Suppressor macrophage treated with lipopolysaccharide for 1 hour (primary cell): ENCODE measurements around the gene YPEL1.
"Not testable (repeated sequence)": the region's sequence is repeated elsewhere in the genome, so short reads cannot be mapped to it uniquely, and the experiment has no call there.

ENCODE experiments used
- DNase-seq, 3 donors: peaks; one replicate each; pipeline ENCODE4 v3.0.0-alpha.2; 2020 to 2022

The YPEL1 gene

GRCh38 chr22:21698430-21699329 lies 36.9 kb downstream of the YPEL1 start:
- DNase-seq: no peak

- no peak for DNase-seq
Measured at GRCh38 chr22:21697880-21698279, 37.7 kb downstream of the YPEL1 start.

DNA sequence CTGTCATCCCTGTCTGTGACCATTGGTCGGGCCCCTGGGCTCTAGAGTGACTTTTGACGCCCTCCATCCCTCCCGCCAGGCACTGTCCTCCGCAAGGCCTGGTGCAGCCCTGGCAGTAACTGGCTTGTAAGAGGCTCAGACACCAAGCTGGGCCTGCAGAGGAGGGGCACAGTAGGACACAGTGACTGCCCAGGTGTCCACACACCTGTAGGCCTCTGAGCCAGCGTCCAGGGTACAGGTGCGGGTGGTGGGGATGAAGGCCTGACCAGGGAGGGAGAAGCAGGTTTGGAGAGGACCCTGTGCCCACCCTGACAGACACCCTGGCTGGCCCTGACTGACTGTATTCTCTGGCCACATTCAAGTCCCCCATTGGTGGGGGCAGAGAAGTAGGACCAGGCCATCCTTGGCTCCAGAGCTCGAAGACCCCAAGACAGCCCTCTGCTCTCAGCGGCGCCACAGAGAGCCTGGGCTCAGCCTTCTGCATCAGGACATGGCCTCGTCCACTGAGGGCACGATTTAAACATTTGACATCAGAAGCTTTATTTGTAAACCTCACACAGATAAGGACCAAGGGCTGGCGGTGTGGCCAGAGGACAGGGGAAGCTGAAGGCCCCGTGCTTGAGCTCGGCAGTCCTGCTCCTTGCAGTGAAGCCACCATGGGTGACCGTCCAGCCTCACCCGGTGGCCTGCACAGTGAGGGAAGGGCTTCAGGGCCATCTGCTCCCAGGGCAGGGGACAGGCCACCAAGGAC lies 38.4 kb downstream of the YPEL1 start:
- DNase-seq: no peak

- no peak for DNase-seq
Measured at GRCh38 chr22:21696115-21696514, 39.5 kb downstream of the YPEL1 start.

DNA sequence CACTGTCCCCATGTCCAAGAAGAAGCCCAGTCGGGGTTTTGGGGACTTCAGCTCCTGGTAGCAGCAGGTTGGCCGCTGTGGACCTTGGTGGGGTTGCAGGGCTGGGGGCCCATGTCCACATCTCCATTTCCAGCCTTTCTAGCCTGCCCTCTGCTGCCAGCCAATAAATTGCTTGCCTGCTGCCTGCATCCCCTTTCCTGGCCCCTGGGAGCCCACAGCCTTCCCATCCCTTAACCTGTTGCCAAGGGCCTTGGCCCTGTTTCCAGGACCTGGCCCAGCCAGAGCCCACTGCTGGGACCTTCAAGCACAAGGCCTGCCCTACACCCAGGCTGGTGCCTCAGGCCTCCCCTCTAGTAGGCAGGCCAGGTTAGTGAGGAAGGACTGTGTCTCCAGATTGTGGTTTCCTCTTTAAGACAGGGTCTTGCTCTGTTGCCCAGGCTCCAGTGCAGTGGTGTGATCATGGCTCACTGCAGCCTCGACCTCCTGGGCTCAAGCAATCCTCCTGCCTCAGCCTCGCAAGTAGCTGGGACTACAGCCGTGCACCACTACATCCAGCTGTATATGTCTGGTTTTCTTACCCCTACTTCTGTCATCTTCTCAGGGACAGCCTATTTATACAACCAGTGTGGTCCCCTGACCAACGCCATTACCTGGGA lies 40.0 kb downstream of the YPEL1 start:
- no peak for DNase-seq

GRCh38 chr22:21694795-21695429 lies 40.7 kb downstream of the YPEL1 start:
- DNase-seq: no peak

DNA sequence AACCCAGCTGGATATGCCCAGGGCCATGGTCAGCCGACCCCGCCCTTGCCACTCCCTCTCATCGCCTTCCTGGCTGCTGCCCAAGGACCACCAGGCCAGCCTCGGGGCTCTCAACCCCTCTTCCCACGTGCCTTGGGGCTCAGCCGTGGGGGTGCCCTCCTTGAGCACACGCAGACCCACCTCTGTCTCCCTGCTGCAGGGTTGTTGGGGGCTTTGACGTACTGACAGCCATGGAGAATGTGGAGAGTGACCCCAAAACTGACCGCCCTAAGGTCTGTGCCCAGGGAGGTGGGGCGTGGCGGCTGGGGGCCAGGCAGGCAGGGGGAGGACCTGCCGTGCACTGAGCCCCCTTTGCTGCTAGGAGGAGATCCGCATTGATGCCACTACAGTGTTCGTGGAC lies 41.2 kb downstream of the YPEL1 start:
- DNase-seq: no peak

DNA sequence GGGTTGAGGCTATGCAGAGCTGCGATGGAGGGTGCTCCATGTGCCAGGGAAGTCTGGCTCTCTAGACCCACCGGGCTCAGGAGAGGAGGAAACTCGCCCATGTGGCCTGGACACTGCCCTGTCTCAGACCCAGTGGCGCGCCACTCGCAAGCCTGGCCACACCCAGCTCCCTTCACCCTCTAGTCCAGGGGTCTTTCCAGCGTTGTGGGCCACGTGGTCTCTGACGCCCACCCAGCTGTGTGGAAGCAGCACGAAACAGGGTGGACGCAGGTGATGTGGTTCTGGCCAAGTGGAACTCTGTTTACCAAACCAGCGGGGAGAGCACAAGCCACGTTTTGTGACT lies 41.6 kb downstream of the YPEL1 start:
- DNase-seq: no peak

DNA sequence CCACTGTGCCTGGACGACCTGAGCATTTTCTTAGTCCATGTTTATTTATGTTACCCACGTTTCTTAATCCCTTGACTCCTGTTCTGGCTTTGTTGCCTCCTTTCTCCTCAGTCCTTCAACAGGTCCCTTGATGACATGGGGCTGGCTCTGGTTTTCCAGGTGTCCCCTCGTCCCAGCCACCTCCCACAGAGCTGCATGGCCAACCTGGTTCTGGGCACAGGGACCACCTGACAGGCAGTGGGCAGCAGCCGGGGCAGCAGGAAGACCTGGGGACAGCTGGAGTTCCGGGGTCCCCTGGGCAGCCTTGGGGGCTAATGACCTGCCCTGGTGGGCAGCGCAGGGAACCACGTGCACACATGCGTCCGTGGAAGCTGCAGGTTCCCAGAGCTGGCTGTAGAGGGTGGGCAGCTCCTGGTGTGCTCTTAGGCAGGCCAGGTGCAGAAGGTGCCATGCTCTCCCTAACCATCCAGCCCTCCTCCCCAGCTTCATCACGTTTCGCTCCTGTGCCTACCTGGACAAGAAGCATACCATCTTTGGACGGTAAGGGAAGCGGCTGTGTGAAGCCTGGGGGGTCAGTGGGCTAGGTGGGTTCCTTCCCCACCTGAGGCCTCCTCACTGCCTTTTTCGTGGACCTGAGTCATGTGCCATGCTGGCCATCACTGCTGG lies 42.1 kb downstream of the YPEL1 start:
- no peak for DNase-seq

DNA sequence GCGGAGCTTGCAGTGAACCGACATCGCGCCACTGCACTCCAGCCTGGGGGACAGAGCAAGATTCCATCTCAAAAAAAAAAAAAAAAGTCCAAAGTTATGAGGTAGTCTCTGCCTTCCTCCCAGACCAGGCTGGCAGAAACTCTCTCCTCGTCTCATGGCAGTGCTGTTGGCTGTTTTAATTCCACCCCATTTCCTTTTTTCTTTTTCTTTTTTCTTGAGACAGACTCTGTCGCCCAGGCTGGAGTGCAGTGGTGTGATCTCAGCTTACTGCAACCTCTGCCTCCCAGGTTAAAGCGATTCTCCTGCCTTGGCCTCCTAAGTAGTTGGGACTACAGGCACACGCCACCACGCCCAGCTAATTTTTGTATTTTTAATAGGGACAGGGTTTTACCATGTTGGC lies 42.7 kb downstream of the YPEL1 start:
- not testable (repeated sequence) for DNase-seq

DNA sequence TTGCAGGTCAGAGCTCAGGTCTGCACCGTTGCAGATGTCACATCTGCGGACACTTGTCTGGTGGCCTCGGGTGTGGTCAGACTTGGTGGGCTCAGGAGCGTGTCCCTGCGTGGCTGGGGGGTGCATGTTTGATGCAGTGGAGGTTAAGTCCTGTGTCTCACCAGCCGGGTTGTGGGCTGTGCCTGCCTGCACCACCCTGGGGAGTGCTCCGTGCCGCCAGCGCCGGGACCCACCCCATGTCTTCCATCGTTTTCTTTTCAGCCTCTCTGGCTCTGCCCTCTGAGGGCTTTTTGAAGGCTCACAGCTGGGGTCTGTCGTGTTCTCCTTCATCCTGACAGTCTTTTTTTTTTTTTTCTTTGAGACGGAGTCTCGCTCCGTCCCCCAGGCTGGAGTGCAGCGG lies 43.8 kb downstream of the YPEL1 start:
- no peak for DNase-seq

DNA sequence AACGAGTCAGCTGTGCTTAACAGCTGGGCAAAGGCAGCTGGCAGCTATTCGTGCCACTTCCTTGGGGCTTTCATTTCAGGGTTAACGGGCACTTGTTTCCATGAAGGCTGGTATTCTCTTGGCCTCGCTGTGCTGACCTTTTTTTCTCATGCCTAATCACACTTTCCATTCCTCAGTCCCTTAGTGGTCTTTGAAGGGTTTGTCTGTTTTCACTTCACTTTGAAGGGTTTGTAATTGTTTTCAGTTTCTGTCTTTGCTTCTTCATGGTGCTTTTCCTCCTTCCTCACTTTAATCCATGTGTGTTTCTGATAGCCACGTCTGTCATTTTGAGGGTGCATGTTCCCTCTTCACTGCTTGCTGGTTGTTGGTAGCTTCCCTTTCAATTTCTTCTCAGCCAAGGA lies 45.2 kb downstream of the YPEL1 start:
- DNase-seq: no peak

DNA sequence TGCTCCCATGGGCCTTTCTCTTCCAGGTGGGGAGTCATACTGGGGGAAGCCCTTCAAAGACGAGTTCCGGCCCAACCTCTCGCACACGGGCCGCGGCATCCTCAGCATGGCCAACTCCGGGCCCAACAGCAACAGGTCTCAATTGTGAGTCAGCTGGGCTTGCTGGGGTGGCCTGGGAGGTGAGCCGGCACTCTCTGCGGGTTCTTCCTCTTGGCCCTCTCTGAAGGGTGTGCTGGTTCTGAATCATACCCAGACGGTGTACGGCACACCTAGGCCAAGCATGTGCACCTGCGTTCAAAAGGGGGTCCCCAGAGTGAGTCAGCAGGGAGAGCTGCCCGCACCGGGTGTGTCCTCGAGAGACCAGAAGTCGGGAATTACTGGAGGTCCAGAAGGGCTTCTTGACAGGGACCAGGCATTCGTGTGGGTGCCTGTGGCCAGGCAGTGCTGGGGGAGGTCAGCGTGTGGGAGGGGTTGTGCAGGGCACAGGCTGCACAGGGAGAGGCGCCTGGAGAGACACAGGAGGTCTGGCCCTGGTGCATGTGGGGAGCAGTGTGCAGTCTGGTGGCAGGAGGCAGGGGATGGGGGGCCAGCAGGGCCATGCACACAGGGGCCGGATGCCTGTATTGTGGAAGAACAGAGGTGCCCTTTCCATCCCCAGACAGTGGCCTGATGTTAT lies 46.8 kb downstream of the YPEL1 start:
- DNase-seq: no peak

DNA sequence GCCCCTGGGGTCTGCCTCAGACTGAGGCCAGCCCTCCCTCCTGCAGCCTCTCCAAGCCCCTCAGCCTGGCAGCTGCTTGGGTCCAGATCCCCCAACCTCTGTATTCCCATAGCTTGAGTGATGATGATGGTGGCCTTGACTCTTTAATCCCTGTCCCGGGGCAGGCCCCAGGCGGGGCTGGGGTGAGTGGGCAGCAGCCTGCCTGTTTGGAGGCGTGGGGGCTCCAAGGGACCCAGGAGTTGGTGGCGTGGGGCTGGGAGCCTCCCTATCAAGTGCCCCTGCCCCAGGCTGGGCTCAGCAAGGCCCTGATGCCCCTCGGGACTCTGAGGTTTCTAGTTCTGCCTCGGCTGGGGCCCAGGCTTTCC lies 47.3 kb downstream of the YPEL1 start:
- DNase-seq: no peak

DNA sequence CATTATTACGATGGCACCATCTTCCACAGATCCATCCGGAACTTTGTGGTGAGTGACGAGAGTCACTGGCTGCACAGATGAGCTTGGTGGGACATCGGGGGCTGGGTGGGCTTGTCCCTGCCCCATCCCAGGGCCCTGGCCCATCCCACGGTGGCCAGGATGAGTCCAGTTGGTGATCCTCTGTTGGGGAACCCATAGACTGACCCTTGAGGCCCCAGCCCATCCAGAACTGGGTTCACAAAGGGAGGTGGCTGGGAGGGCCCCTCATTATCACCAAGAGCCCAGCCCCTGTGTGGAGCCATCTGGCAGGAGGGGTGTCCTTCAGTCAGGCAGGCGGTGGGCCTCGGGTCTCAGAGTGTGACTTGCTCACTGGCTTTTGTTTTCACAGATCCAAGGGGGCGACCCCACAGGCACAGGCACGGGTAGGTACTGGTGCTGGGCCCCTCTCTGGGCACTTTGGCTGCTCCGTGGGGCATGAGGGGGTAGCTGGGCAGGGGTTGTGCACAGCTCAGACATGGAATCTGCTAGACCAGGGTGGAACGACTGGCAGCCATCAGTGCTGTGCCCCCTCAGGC lies 47.8 kb downstream of the YPEL1 start:
- no peak for DNase-seq

- no peak for DNase-seq
Measured at GRCh38 chr22:21686634-21687393, 48.8 kb downstream of the YPEL1 start.

DNA sequence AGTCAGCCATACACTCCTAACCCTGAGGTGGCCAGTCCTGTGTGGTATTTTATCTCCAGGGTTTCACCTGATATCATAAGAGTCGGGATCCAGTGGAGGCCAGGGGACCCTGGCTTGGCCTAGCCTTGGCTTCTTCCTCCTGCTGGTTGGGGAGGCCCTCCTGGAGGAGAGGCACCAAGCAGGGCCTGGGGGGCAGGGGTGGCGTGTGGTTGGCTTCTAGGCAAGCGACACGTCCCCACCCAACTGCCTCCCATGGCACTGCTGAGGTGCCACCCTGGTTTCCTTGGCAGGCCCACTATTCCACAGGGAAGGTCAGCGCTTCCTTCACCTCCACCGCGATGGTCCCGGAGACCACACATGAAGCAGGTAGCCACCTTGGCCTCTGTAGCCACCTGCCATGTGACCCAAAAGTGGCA lies 49.4 kb downstream of the YPEL1 start:
- DNase-seq: no peak

- DNase-seq: no peak
Measured at GRCh38 chr22:21685164-21685513, 50.5 kb downstream of the YPEL1 start.

- no peak for DNase-seq
Measured at GRCh38 chr22:21684492-21685163, 51.0 kb downstream of the YPEL1 start.

DNA sequence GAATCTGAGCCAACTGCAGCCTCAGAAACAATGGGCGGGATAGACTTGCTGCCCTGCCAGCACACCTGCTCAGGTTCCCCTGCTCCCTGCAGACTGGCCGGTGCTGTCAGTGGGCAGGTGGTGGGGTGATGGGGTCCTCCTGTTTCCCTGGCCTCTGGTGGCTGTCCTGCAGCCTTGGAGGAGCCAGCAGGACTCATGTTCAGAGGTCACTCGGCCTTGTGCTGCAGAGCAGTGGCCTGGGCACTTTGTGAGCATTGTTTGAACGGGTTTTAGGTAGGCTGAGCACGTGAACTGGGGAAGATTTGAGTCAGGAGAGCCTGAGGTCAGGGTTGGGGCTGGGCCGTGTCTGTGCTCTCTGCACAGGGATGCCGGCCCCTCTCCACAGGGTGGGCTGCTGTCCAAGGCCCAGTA lies 52.2 kb downstream of the YPEL1 start:
- DNase-seq: no peak
